Measurements from ENCODE around the gene RAMACL.
"Not testable (repeated sequence)": the region's sequence is repeated elsewhere in the genome, so short reads cannot be mapped to it uniquely, and the experiment has no call there.

The RAMACL gene

DNA sequence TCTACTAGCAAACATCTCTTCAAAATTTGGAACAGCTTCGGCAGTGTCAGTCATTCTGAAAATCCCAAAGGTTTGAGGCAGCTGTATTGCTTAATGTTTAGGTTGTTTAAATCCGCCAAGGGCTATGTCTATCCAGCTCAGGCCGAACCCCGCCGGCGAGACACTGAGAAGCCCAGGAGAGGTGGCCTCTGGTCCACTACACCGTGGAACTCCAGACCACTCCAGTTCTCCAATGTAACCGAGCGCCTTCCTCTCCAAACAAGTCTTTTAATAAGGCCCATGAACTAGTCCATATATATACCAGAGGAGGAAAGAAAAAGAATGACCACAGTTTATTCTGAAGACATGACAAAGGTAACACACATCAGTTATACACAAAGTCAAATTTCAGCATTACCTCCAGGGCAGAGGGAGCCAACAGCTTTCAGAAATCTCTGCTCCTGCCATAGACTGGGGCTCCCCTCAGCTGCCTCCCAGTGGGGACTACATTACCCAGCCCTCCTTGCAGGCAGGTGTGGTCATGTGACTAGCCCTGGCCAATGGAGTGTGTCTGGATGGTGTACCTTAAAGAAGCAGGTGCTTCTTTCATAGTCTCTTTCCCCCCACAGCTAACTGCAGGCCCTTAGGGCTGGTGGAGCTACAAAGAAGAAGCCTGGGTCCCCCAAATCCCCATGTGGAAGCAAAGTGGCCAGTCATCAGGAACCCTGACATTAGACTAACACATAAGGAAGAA, at the start of gene RAMACL:
Gene RAMACL (minus strand): TSS at position 255 of the 733 bp plus-strand sequence. CDS start 201 bp downstream, at position 54.
- H3K36me3 ChIP-seq (ENCODE audit: control insufficient read depth, insufficient read depth, low read length), result no peaks in the 10 kb centered on the region
- no peaks in the 10 kb centered on the region for H3K9me3 ChIP-seq (ENCODE audit: control insufficient read depth, insufficient read depth, low read length)
- H3K4me3 ChIP-seq (ENCODE audit: low read depth, low read length), result no peak within 1 kb of the TSS
- no peak within 1 kb of the TSS for H3K9ac ChIP-seq (ENCODE audit: low read depth, low read length)
- no peaks in the 10 kb centered on the region for H3K27me3 ChIP-seq (ENCODE audit: control insufficient read depth, insufficient read depth, low read length)
- no peaks in the 10 kb centered on the region for H3K4me1 ChIP-seq (ENCODE audit: control insufficient read depth, insufficient read depth, low read length)

DNA sequence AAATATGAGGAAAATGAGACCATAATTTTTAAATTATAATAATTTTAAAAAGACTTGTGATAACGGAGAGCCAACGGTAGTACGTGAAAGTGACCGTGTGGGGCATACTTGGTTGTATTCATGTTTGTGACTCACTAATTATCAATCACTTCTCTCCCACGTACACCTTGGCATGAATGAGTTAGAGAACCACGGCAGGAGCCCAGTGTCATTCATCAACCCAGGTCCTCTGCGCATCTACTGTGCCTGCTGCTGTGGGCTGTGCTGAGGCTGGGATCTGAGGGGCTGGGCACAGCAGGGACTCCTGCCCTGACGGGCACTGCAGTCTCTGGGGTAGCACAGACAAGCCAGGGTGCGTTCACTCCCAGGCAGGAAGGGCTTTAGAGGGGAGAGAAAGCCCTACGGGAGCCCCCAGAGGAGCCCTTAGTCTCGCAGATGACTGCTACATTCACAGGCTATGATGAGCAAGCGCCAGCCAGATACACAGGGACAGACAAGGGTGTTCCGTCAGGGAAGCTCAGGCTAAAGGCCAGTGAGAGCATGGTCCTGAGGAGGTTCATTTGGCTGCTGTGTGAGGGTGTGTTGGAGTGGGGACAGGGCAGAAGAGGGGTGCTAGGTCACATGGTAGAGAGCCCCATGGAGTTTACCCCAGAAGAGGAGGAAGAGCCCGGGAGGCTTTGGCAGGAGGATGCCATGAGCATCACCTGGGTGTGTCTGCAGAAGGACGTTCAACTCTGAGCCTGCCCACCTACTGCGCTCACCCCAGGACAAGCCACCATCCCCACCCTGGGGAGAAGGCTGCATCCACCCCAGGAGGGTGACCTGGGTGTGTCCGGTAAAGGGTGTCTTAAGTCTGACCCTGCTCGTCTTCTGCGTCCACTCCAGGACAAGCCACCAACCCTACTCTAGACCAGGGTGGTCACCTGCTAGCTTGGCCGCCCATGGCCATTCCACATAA, 48.8 kb upstream of the RAMACL start:
- Histone ChIP-seq H3K4me3 (ENCODE audit: low read depth, low read length) (no peak overlapping the region), H3K27me3 (ENCODE audit: control insufficient read depth, insufficient read depth, low read length) (peaks cover 11% of the 10 kb centered on the region), H3K9ac (ENCODE audit: low read depth, low read length) (no peak overlapping the region), H3K9me3 (ENCODE audit: control insufficient read depth, insufficient read depth, low read length) (no peaks in the 10 kb centered on the region), H3K4me1 (ENCODE audit: control insufficient read depth, insufficient read depth, low read length) (no peaks in the 10 kb centered on the region), H3K36me3 (ENCODE audit: control insufficient read depth, insufficient read depth, low read length) (no peaks in the 10 kb centered on the region)

DNA sequence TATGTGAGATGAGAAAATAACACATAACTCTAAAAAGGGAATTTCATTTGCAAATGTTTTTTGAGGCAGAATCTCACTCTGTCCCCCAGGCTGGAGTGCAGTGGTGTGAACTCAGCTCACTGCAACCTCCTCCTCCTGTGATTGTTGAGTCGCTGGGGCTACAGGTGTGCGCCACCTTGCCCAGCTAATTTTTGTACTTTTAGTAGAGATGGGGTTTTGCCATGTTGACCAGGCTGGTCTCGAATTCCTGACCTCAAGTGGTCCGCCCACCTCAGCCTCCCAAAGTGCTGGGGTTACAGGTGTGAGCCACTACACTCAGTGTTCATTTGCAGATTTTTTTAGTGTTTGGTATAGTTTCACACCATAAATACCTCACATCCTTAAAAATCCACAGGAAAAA, 48.1 kb upstream of the RAMACL start:
- not testable (repeated sequence) for H3K36me3 ChIP-seq (ENCODE audit: control insufficient read depth, insufficient read depth, low read length); H3K4me1 ChIP-seq (ENCODE audit: control insufficient read depth, insufficient read depth, low read length); H3K9ac ChIP-seq (ENCODE audit: low read depth, low read length); H3K9me3 ChIP-seq (ENCODE audit: control insufficient read depth, insufficient read depth, low read length); H3K4me3 ChIP-seq (ENCODE audit: low read depth, low read length)
- peaks cover 17% of the 10 kb centered on the region for H3K27me3 ChIP-seq (ENCODE audit: control insufficient read depth, insufficient read depth, low read length)

DNA sequence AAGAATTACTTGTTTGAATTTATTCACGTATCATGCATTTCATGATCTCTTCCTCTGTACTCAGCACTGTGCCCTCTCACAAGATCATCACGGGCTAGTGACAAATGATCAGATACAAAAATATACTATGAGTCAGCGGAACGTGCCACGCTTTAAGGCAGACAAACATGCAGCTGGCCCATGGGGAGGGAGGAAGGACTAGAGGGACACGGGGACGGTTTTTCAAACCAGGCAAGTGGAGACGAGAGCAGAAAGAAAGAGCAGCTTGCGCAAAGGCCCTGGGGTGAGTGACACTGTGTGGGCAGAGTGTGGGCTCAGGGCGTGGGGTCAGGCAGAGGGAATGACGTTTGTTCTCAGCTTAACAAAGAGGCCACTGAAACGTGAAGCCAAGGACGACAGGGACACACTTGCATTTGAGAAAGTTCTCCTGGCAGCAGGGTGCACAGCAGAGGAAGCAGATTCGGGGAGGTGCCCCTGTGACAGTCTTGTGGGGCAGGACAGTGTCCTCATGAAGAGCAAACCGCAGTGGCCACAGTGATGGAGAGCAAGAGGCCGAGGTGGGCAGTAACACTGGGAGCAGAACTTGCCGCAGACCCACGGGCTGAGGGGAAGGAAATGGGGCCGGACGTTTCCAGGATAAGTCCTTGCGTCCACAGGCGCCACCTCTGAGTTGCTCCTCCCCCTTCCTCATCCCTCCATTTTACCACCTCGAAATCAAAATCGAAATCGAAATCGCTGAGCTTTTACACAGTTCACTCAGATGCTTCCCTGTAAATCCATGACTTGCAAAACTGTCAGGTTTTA, 47.5 kb upstream of the RAMACL start:
- Histone ChIP-seq H3K36me3 (ENCODE audit: control insufficient read depth, insufficient read depth, low read length) (no peaks in the 10 kb centered on the region), H3K4me3 (ENCODE audit: low read depth, low read length) (no peak overlapping the region), H3K9ac (ENCODE audit: low read depth, low read length) (no peak overlapping the region), H3K9me3 (ENCODE audit: control insufficient read depth, insufficient read depth, low read length) (no peaks in the 10 kb centered on the region), H3K4me1 (ENCODE audit: control insufficient read depth, insufficient read depth, low read length) (peaks cover under 1% of the 10 kb centered on the region), H3K27me3 (ENCODE audit: control insufficient read depth, insufficient read depth, low read length) (peaks cover 19% of the 10 kb centered on the region)

DNA sequence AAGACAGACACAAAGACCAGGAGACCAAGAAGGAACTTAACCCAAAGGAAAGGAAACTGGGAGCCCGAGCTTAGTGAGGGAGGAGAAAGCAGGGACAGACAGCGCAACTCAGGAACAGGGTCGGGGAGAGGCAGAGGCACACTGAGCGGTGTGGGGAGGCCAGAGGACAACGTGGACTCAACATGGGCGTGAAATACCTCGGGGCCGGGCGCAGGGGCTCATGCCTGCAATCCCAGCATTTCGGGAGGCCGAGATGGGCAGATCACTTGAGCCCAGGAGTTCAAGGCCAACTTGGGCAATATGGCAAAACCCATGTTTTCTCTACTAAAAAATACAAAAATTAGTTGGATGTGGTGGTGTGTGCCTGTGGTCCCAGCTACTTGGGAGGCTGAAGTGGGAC, 46.3 kb upstream of the RAMACL start:
- Histone ChIP-seq H3K4me1 (ENCODE audit: control insufficient read depth, insufficient read depth, low read length) (peaks cover 6% of the 10 kb centered on the region), H3K27me3 (ENCODE audit: control insufficient read depth, insufficient read depth, low read length) (peaks cover 27% of the 10 kb centered on the region), H3K9ac (ENCODE audit: low read depth, low read length) (no peak overlapping the region), H3K4me3 (ENCODE audit: low read depth, low read length) (no peak overlapping the region), H3K9me3 (ENCODE audit: control insufficient read depth, insufficient read depth, low read length) (no peaks in the 10 kb centered on the region), H3K36me3 (ENCODE audit: control insufficient read depth, insufficient read depth, low read length) (no peaks in the 10 kb centered on the region)

DNA sequence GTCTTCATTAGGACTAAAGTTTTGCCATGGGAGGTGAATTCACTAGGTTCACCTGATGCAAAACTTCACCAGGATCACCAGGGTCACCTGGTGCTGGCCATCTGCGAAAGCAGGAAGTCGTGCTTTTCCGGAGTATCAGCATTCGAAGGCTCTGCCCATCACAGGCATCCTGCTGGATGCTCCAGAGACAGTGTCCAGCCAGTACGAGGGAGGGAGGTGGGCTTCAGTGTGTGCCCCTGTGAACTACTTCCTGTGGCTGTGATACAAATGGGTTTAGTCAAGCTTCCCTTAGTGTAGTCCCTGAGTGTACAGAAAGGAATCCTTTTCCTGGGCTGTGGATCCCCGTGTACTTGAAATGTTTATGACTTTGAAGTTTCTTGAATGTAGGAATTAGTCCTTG, 44.0 kb upstream of the RAMACL start:
- H3K27me3 ChIP-seq (ENCODE audit: control insufficient read depth, insufficient read depth, low read length), result peaks cover 38% of the 10 kb centered on the region
- H3K4me1 ChIP-seq (ENCODE audit: control insufficient read depth, insufficient read depth, low read length), result peaks cover 6% of the 10 kb centered on the region

DNA sequence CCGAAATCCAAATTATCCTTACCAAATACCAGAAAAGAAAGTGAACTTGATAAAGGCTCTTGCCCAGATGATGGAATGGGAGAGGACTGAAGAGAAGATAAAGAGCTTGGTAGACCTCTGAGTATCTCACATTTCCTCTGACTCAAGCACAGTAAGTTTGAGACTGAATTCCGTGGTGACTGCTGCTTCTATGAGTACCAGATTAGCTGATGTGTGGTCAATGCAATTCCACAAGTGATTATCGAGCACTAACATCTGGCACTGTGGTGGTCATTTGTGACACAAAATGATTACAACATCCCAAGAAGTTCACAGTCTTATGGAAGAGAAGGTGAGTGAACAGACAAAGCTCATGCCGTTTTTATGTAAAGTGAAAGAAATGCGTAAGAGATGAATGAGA, 43.1 kb upstream of the RAMACL start:
- Histone ChIP-seq H3K27me3 (ENCODE audit: control insufficient read depth, insufficient read depth, low read length) (peaks cover 41% of the 10 kb centered on the region), H3K9ac (ENCODE audit: low read depth, low read length) (no peak overlapping the region), H3K36me3 (ENCODE audit: control insufficient read depth, insufficient read depth, low read length) (no peaks in the 10 kb centered on the region), H3K4me1 (ENCODE audit: control insufficient read depth, insufficient read depth, low read length) (peaks cover 6% of the 10 kb centered on the region), H3K4me3 (ENCODE audit: low read depth, low read length) (no peak overlapping the region), H3K9me3 (ENCODE audit: control insufficient read depth, insufficient read depth, low read length) (no peaks in the 10 kb centered on the region)

More for the DNA sequence above, 44.0 kb upstream of the RAMACL start:
- no peak overlapping the region for H3K4me3 ChIP-seq (ENCODE audit: low read depth, low read length)
- no peaks in the 10 kb centered on the region for H3K36me3 ChIP-seq (ENCODE audit: control insufficient read depth, insufficient read depth, low read length)
- H3K9ac ChIP-seq (ENCODE audit: low read depth, low read length), result no peak overlapping the region
- H3K9me3 ChIP-seq (ENCODE audit: control insufficient read depth, insufficient read depth, low read length), result no peaks in the 10 kb centered on the region

DNA sequence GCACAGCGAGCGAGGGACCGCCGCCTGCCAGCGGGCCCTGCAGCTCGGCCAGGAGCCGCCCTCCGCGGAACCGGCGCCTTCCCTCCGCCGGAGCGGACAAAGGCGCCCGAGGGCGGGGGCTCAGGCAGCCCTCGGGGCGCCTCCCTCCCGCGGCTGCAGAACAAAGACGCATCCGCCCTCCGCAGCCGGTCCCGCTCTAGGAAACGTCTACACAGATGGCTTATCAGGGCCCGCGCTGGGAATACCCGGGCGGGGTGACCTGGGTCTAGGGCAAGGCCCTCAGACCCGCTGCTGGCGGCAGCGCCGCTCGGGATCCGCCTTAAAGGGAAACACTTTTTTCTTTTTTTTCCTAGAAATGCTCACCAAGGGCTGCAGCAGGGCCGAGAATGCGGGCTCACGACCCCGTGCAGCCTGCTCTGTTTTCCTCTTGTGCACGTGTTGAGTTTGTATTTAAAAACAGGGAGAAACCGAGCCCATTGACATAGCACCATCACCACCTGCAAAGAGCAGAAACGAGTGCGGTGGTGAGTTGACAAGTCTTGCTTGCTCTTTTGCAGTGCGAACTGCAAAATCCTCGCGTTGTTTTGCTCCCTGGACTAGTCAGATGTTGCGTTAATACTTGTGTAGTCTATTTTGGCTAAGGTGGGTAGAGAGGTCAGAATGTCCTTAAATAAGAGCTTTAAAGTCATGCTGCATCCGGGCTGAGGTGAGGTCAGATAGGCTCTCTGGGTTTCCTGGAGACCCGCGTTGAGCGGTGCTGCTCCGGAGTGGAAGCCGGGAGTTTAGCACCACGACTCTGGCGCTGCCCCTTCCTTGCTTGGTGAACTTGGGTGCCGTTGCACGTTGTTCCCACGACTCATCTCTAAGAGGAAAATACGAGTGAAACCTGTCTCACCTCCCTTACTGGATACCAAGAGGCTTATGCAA, 41.7 kb upstream of the RAMACL start:
- Histone ChIP-seq H3K9ac (ENCODE audit: low read depth, low read length) (no peak overlapping the region), H3K36me3 (ENCODE audit: control insufficient read depth, insufficient read depth, low read length) (no peaks in the 10 kb centered on the region), H3K4me3 (ENCODE audit: low read depth, low read length) (peak overlapping the region; percentile 75), H3K9me3 (ENCODE audit: control insufficient read depth, insufficient read depth, low read length) (no peaks in the 10 kb centered on the region), H3K27me3 (ENCODE audit: control insufficient read depth, insufficient read depth, low read length) (peaks cover 41% of the 10 kb centered on the region), H3K4me1 (ENCODE audit: control insufficient read depth, insufficient read depth, low read length) (peaks cover 6% of the 10 kb centered on the region)

DNA sequence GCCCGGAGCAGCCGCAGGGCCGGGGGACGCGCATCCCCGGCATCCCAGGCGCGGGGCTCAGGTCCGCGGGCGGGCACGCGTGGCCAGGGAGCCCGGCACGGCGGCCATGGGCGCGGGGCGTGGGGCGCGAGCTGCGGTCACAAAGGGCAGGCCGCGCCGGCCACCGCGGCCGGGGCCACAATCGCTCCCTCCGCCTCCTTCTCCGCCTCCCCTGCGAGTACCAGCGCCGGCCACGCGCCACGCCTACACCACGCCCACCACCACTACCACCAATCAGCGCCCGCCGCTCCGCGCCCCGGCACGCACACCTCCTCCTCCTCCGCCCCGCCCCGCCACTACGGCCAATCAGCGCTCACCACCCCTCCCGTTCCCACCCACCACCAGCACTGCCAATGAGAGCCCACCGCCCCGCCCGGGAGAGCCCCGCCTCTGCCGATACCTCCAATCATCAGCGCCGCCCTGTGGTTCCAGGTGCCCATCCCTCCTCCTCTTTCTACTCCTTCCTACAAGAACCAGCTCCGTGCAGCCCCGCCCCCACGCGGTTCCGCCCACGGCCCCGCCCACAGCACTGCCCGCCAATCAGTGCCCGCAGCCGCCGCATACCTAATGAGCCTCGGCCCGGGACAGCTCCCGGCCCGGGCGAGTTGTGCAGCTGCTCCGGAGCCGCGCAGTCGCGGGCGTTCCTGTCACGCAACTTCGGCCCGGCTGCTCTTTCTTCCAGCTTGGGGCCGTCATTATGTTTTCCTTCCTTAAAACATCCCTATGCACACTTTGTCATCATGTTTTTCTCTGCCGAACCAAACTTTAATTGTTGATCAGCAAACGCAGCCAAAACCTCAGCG, 40.8 kb upstream of the RAMACL start, which contains the start of gene RPS6KA2:
Gene RPS6KA2 (minus strand): TSS at position 219 of the 842 bp plus-strand sequence. CDS start 232 bp downstream, outside the sequence.
- Histone ChIP-seq H3K4me1 (ENCODE audit: control insufficient read depth, insufficient read depth, low read length) (peaks cover 6% of the 10 kb centered on the region), H3K9ac (ENCODE audit: low read depth, low read length) (no peak within 1 kb of the TSS), H3K9me3 (ENCODE audit: control insufficient read depth, insufficient read depth, low read length) (no peaks in the 10 kb centered on the region), H3K27me3 (ENCODE audit: control insufficient read depth, insufficient read depth, low read length) (peaks cover 41% of the 10 kb centered on the region), H3K36me3 (ENCODE audit: control insufficient read depth, insufficient read depth, low read length) (no peaks in the 10 kb centered on the region), H3K4me3 (ENCODE audit: low read depth, low read length) (peak within 1 kb of the TSS; percentile 79)

Data from iPS-15b (cell line).